ENCODE results near the gene SLC17A9. TPM values are rescaled to one million over a fixed set of nuclear protein-coding genes. Genes with fewer than 3 reads are reported as not detected.

The SLC17A9 gene
- total RNA-seq, 1 donor = 2.0 TPM

DNA sequence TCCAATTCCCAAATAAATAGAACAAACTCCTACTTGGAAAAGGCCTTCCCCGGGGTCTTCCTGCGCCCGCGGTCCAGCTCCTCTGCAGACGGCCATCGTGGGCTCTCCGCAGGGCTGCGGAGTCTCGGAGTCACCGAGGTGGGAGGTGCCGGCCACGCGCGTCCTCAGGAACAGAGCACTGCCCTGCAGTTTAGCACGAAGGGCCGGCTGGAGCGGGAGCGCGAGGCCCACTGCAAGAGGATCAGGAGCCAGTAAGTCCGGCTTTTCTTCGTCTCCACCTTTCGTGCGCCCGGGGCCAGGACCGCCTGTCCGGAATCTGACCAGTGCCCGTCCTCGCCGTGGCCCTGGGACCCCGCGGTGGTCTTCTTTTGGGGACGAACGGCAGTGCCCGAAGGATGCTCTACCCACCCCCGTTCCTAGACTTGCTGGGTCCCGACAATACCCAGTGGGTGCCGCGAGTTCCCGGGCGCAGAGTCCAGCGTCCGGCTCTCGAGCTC is 52.9 kb downstream of the SLC17A9 start:
- TF ChIP-seq, protein P1, sequence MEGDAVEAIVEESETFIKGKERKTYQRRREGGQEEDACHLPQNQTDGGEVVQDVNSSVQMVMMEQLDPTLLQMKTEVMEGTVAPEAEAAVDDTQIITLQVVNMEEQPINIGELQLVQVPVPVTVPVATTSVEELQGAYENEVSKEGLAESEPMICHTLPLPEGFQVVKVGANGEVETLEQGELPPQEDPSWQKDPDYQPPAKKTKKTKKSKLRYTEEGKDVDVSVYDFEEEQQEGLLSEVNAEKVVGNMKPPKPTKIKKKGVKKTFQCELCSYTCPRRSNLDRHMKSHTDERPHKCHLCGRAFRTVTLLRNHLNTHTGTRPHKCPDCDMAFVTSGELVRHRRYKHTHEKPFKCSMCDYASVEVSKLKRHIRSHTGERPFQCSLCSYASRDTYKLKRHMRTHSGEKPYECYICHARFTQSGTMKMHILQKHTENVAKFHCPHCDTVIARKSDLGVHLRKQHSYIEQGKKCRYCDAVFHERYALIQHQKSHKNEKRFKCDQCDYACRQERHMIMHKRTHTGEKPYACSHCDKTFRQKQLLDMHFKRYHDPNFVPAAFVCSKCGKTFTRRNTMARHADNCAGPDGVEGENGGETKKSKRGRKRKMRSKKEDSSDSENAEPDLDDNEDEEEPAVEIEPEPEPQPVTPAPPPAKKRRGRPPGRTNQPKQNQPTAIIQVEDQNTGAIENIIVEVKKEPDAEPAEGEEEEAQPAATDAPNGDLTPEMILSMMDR (IDR thresholded peaks at IDR 0.05; ENCODE audit: insufficient read depth, low read length) = no peak
- DNase-seq (ENCODE audit: low read depth) = no peak
- H3K4me3 ChIP-seq (ENCODE audit: low read depth, low read length) = no peak overlapping the region

GRCh38 chr20:63005862-63006539 is 53.5 kb downstream of the SLC17A9 start:
- DNase-seq (ENCODE audit: low read depth) = no peak
- H3K4me3 ChIP-seq (ENCODE audit: low read depth, low read length) = no peak overlapping the region
- TF ChIP-seq, protein P1 (IDR thresholded peaks at IDR 0.05; ENCODE audit: insufficient read depth, low read length) = no peak

- no peak for DNase-seq (ENCODE audit: low read depth)
- H3K4me3 ChIP-seq (ENCODE audit: low read depth, low read length) = no peak within 1 kb of the TSS
- TF ChIP-seq, protein P1 (IDR thresholded peaks at IDR 0.05; ENCODE audit: insufficient read depth, low read length) = no peak
Measured at GRCh38 chr20:63006540-63007359, 54.2 kb downstream of the SLC17A9 start, which contains the start of gene BHLHE23. Gene BHLHE23, minus strand, starts transcription at chr20:63006964. Its CDS starts 190 bp downstream, at chr20:63006774.

GRCh38 chr20:63007360-63007645 is 54.8 kb downstream of the SLC17A9 start:
- DNase-seq (ENCODE audit: low read depth) = no peak
- H3K4me3 ChIP-seq (ENCODE audit: low read depth, low read length) = no peak overlapping the region
- TF ChIP-seq, protein P1 (IDR thresholded peaks at IDR 0.05; ENCODE audit: insufficient read depth, low read length) = no peak

- no peak overlapping the region for H3K4me3 ChIP-seq (ENCODE audit: low read depth, low read length)
- TF ChIP-seq, protein P1 (IDR thresholded peaks at IDR 0.05; ENCODE audit: insufficient read depth, low read length) = no peak
- DNase-seq (ENCODE audit: low read depth) = no peak
Measured at GRCh38 chr20:63007646-63008488, 55.4 kb downstream of the SLC17A9 start.

- no peak overlapping the region for H3K4me3 ChIP-seq (ENCODE audit: low read depth, low read length)
- DNase-seq (ENCODE audit: low read depth) = no peak
- TF ChIP-seq, protein P1 (IDR thresholded peaks at IDR 0.05; ENCODE audit: insufficient read depth, low read length) = no peak
Measured at GRCh38 chr20:63008541-63009044, 56.1 kb downstream of the SLC17A9 start.

Measured in fibroblast of the aortic adventitia (primary cell).